CD14-positive monocyte (primary cell): ENCODE data around the gene NCOA5. TPM values are rescaled to one million over a fixed set of nuclear protein-coding genes. Genes with fewer than 3 reads are reported as not detected.

Experiments
- DNase-seq, 3 donors: peaks; one replicate each; pipeline ENCODE4 v3.0.0-alpha.2; 2011 to 2022
- H2AFZ ChIP-seq: 2 replicates; pipeline ENCODE4 v1.6.0; 2012; ENCODE audit warnings: mild to moderate bottlenecking, low read depth, low read length, inconsistent platforms; ENCODE audit not compliant: insufficient read depth, poor library complexity, severe bottlenecking
- H3K27ac ChIP-seq, 2 donors: 1 replicate in 1 of 2; 2 replicates in 1 of 2; pipeline ENCODE4 v1.5.1; 2012 to 2013; ENCODE audit warnings: low read length in 2 of 2, control low read depth in 1 of 2, inconsistent platforms in 1 of 2, low read depth in 1 of 2, mild to moderate bottlenecking in 1 of 2
- H3K27me3 ChIP-seq, 2 donors: one replicate each; pipeline versions ENCODE4 v1.6.0 to v1.6.1; 2011 to 2013; ENCODE audit warnings: low read length in 2 of 2; ENCODE audit not compliant: control insufficient read depth in 2 of 2, insufficient read depth in 2 of 2
- H3K36me3 ChIP-seq, 2 donors: replicated peaks in 1 of 2; 1 replicate in 1 of 2; 2 replicates in 1 of 2; pipeline versions ENCODE4 v1.5.1 to v1.6.1; 2012 to 2013; ENCODE audit warnings: low read length in 2 of 2, control low read depth in 1 of 2, inconsistent platforms in 1 of 2, mild to moderate bottlenecking in 1 of 2; ENCODE audit not compliant: insufficient read depth in 2 of 2, control insufficient read depth in 1 of 2
- H3K4me1 ChIP-seq, 2 donors: 1 replicate in 1 of 2; 2 replicates in 1 of 2; pipeline versions ENCODE4 v1.5.1 to v1.6.1; 2012 to 2013; ENCODE audit warnings: low read length in 2 of 2, control low read depth in 1 of 2, inconsistent platforms in 1 of 2, mild to moderate bottlenecking in 1 of 2, moderate library complexity in 1 of 2; ENCODE audit not compliant: insufficient read depth in 2 of 2, control insufficient read depth in 1 of 2
- H3K4me2 ChIP-seq: replicated peaks from 2 replicates; pipeline ENCODE3; 2012; ENCODE audit warnings: low read length, moderate library complexity, mild to moderate bottlenecking; ENCODE audit not compliant: poor library complexity, severe bottlenecking; ENCODE audit errors: extremely low read depth
- H3K4me3 ChIP-seq, 3 experiments: fragments of 200-600 bp in 1 of 3; sonication (generic) in 1 of 3; replicated peaks in 1 of 3; 1 replicate in 2 of 3; 2 replicates in 1 of 3; pipeline ENCODE4 v1.5.1; 2011 to 2013; ENCODE audit warnings: low read length in 3 of 3, mild to moderate bottlenecking in 3 of 3, control low read depth in 2 of 3, low read depth in 2 of 3, inconsistent platforms in 1 of 3, moderate library complexity in 1 of 3
- H3K79me2 ChIP-seq: 2 replicates; pipeline ENCODE4 v1.6.0; 2012; ENCODE audit warnings: mild to moderate bottlenecking, control low read depth, inconsistent platforms, low read length, moderate library complexity; ENCODE audit not compliant: insufficient read depth
- H3K9ac ChIP-seq: 2 replicates; pipeline ENCODE4 v1.6.0; 2017; ENCODE audit warnings: low read length, mild to moderate bottlenecking; ENCODE audit not compliant: insufficient read depth, poor library complexity, severe bottlenecking
- H3K9me3 ChIP-seq, 2 donors: replicated peaks in 1 of 2; 1 replicate in 1 of 2; 2 replicates in 1 of 2; pipeline versions ENCODE4 v1.5.1 to v1.6.1; 2012 to 2013; ENCODE audit warnings: low read length in 2 of 2, control low read depth in 1 of 2; ENCODE audit not compliant: control insufficient read depth in 1 of 2, insufficient read depth in 1 of 2
- H4K20me1 ChIP-seq: 2 replicates; pipeline ENCODE4 v1.6.0; 2012; ENCODE audit warnings: mild to moderate bottlenecking, low read length, control low read depth, moderate library complexity; ENCODE audit not compliant: insufficient read depth
- H3K27ac Mint-ChIP-seq, 7 donors: one replicate each; pipeline ENCODE4 v1.8.0; 2020; ENCODE audit warnings: mild to moderate bottlenecking in 7 of 7, mixed read lengths in 7 of 7, moderate library complexity in 6 of 7, inconsistent platforms in 2 of 7
- H3K27me3 Mint-ChIP-seq, 3 donors: one replicate each; pipeline ENCODE4 v1.8.0; 2021 to 2022; ENCODE audit warnings: low read depth in 3 of 3, mild to moderate bottlenecking in 3 of 3, mixed read lengths in 3 of 3, moderate library complexity in 3 of 3, inconsistent platforms in 1 of 3
- H3K36me3 Mint-ChIP-seq, 2 donors: one replicate each; pipeline ENCODE4 v1.8.0; 2020; ENCODE audit warnings: mixed read lengths in 2 of 2, inconsistent platforms in 1 of 2, mild to moderate bottlenecking in 1 of 2
- H3K4me1 Mint-ChIP-seq: one replicate; pipeline ENCODE4 v1.8.0; 2020; ENCODE audit warnings: mild to moderate bottlenecking, mixed read lengths
- H3K4me3 Mint-ChIP-seq, 2 donors: one replicate each; pipeline ENCODE4 v1.8.0; 2020; ENCODE audit warnings: mild to moderate bottlenecking in 2 of 2, mixed read lengths in 2 of 2, moderate library complexity in 1 of 2
- H3K9me3 Mint-ChIP-seq, 7 donors: one replicate each; pipeline ENCODE4 v1.8.0; 2020 to 2022; ENCODE audit warnings: mixed read lengths in 7 of 7, mild to moderate bottlenecking in 6 of 7, moderate library complexity in 6 of 7, inconsistent platforms in 2 of 7
- CTCF ChIP-seq: fragments of 200-600 bp; IDR thresholded peaks from one replicate; pipeline ENCODE4 v1.8.0; 2022; ENCODE audit warnings: antibody characterized with exemption, mild to moderate bottlenecking
- WGBS: methylation state at CpG from one replicate; pipeline ENCODE4 v1.1.5; 2013; ENCODE audit warnings: missing lambda C conversion rate; ENCODE audit not compliant: insufficient coverage; 5-methylcytosine and 5-hydroxymethylcytosine counted together
- intact Hi-C, 2 donors: fragments of 100-400 bp; cut with micrococcal nuclease; formaldehyde crosslinking; loops; one replicate each; pipeline versions ENCODE4 v1.15.0 to v1.15.1; 2023
- polyA plus RNA-seq, 3 donors: library from polyadenylated mRNA; depleted of rRNA in 1 of 3; unstranded in 2 of 3; stranded (reverse) in 1 of 3; fragments of 300-500 nt in 2 of 3; fragments of >200 nt in 1 of 3; fragmentation: Illumina TruSeq in 2 of 3; gene quantifications; 1 replicate in 2 of 3; 2 replicates in 1 of 3; pipeline ENCODE4 v1.2.3, GENCODE V29; 2012 to 2021

Gene NCOA5
- polyA plus RNA-seq, 3 donors = 4.5 to 10.2 (median 6.0) TPM

- H3K36me3 ChIP-seq = no peaks in the 10 kb centered on the region
- no peak overlapping the region for H3K4me2 ChIP-seq
- Mint-ChIP-seq H3K4me1 (no peaks in the 10 kb centered on the region), H3K4me3 (no peak overlapping the region), H3K27ac (no peak overlapping the region), H3K9me3 (peaks cover 0 to 2% (median 0%) of the 10 kb centered on the region in 7 donors), H3K36me3 (no peaks in the 10 kb centered on the region), H3K27me3 (peaks cover 14 to 28% (median 25%) of the 10 kb centered on the region in 3 donors)
- no peak for DNase-seq
- H2AFZ ChIP-seq = no peak overlapping the region
- no peak for TF ChIP-seq CTCF
- no peaks in the 10 kb centered on the region for H3K4me1 ChIP-seq
- H3K9ac ChIP-seq = no peak overlapping the region
- H3K4me3 ChIP-seq = no peak overlapping the region
- intact Hi-C loops = no loop called here
- no peaks in the 10 kb centered on the region for H3K27me3 ChIP-seq
- H3K9me3 ChIP-seq = no peaks in the 10 kb centered on the region
- no peaks in the 10 kb centered on the region for H4K20me1 ChIP-seq
- H3K79me2 ChIP-seq = no peaks in the 10 kb centered on the region
- H3K27ac ChIP-seq = no peak overlapping the region
Observed at GRCh38 chr20:46049815-46050214, 39.9 kb downstream of the NCOA5 start.

DNA sequence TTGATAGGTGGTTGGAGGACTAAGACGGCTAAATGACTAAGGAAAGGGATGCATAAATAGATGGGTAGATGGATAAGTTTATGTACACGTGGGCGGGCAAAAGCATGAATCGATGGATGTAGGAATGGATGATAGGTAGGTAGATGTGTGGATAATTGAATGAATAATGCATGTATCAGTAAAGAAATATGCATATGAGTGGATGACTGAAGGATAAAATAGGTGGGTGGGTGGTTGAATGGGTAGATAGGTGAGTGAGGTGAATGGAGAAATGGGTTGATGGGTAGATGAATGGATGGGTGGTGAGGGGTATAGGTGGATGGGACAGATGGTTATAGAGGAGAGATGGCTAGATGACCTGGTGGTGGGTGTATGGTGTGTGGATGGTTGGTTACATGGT, 40.6 kb downstream of the NCOA5 start:
- Histone ChIP-seq H3K36me3 (no peaks in the 10 kb centered on the region), H3K27ac (no peak overlapping the region), H3K9me3 (no peaks in the 10 kb centered on the region), H3K4me3 (no peak overlapping the region), H3K79me2 (no peaks in the 10 kb centered on the region), H3K4me2 (no peak overlapping the region), H3K27me3 (no peaks in the 10 kb centered on the region), H2AFZ (no peak overlapping the region), H3K9ac (no peak overlapping the region), H4K20me1 (no peaks in the 10 kb centered on the region), H3K4me1 (no peaks in the 10 kb centered on the region)
- intact Hi-C loops = no loop called here
- Mint-ChIP-seq H3K4me3 (no peak overlapping the region), H3K9me3 (peaks cover 0 to 2% (median 0%) of the 10 kb centered on the region in 7 donors), H3K4me1 (no peaks in the 10 kb centered on the region), H3K27me3 (peaks cover 13 to 22% (median 20%) of the 10 kb centered on the region in 3 donors), H3K36me3 (no peaks in the 10 kb centered on the region), H3K27ac (no peak overlapping the region)
- TF ChIP-seq CTCF = no peak
- no peak for DNase-seq
- WGBS = 98% methylated on average over 4 of the region's 4 CpGs
